CD4-positive, alpha-beta T cell treated with Interleukin-6 for 4 hours (primary cell): ENCODE results near the gene SLK.

Experiments
- DNase-seq: peaks from one replicate; pipeline ENCODE4 v3.0.0-alpha.2; 2020; ENCODE audit warnings: mixed read lengths

The SLK gene

DNA sequence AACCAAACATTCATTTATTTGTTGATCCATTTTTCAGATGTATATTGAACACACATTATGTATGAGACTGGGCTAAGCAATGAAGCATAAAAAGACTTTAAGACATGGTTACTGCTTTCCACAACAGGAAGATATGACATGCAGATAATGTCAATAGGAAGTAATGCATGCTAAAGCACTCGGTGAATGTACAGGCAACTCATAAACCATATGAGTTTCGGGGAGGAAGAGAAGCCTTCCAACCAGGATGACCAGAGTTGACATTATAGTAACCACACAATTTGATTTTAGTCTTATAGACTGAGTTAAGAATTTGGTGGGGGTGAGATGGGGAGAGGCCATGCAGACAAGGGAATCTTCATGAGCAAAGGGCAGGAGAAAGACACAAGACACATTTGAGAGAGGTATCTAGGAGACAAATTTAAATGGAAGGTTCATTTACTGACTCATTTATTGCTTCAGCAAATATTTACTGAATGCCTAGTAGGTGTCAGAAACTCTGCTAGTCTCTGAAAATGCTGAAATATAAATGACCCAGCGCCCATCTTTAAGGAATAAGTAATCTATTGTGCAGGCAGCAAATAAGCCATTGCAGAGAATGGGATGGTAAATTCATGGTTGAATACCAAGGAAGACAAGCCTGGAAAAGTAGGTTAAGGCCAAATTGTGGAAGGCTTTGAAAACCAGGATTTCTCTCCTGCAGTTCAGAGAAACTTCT lies 19.0 kb upstream of the SLK start:
- no peak for DNase-seq

DNA sequence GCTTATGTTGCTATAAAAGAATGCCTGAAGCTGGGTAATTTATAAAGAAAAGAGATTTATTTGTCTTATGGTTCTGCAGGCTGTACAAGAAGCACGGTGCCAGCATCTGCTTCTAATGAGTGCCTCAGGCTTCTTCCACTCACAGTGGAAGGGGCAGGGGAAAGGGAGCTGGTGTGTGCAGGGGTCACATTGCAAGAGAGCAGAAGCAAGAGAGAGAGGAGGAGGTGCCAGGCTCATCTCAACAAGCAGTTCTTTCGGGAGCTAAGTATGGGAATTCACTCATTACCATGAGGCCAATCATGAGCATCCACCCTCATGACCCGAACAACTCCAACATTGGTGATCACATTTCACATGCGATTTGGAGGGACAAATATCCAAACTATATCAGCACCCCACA lies 17.2 kb upstream of the SLK start:
- DNase-seq: no peak

DNA sequence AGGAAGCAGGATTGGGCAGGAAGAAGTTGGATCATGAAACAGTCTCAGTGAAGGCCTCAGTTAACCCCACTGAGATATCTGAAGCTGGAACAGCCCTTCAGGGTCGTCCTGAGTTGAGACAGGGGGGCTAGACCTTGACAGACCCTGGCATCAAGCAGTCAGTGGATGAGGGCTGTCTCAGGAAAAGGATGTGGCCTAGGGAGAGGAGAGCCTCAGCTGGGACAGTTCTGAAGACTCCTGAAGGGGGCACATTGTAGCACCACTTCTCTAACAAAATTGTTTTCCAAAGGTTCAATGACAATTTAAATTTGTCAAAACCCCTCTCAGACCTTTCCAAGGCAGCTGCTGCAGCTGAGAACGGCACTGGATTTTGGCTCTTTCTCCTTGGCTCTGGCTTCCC lies 15.8 kb upstream of the SLK start:
- no peak for DNase-seq

DNA sequence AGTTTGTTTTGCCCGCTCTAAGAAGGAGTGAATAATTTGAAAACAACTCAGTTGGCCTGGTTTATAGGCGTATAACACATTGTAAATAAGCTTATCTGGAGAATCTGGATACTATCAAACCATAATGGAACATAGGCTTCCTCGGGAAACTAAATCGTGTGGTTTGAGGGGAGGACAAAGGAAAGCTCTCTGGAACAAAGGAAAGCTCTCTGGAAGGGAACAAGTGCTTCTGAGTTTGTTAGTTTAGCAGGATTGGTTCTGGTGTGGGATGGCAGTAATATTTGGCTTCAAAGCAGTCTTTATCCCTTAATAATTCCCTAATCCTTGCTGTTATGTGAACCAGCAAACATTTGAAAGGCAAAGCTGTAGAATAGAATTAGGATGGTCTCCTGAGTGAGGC lies 15.0 kb upstream of the SLK start:
- no peak for DNase-seq

DNA sequence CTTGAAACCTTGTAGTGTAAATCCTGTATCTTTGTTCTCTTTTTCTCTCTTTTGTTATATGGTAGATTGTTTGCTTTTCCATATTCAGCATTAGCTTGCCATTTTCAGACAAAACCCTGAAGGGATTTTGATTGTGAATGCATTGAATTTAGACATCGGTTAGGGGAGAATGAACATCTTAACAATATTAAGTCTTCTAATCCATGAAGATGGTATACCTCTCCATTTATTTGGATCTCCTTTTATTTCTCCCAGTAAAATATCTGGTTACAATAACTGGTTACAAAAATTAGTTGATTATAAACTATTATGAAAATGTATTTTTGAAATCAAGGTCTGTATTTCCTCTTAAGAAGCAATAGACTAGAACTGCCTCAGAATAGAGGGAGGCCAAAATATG lies 12.4 kb upstream of the SLK start:
- DNase-seq: no peak

DNA sequence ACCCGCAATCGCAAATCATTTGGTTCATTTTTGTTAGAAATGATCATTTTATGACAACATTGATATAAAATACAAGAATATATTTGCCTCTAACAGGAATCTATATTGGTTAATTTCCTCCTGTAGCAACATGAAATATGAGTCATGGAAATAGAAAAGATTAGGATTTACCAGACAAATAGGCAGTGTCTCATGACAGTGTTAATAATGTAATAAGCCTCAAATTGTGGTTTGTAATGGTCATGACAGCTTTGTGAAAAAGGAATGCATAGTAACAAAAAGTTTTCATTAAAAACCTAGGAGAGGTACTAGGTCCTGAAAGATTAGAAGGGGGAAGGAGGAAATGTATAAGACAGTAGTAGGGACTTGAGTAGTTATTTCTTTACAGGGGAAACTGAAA lies 7.9 kb upstream of the SLK start:
- DNase-seq: no peak

DNA sequence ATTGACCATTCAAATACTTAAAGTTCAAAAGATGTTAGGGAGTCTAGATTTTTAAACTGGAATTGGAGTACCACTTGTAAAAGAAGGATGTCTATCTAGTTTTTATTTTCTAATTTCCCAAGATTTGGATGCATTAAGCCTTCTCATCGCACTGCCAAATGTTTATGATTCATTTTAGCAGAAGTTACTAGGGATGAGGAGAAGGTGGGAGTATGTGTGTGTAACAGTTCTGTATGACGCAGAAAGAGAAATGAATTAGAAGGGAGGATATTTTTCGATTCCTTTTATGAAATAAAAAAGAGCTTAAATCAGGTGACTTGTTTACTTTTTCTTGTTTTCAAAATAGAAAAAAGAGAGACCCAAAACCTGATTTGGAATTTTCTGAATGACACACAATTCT lies 6.8 kb upstream of the SLK start:
- DNase-seq: no peak

DNA sequence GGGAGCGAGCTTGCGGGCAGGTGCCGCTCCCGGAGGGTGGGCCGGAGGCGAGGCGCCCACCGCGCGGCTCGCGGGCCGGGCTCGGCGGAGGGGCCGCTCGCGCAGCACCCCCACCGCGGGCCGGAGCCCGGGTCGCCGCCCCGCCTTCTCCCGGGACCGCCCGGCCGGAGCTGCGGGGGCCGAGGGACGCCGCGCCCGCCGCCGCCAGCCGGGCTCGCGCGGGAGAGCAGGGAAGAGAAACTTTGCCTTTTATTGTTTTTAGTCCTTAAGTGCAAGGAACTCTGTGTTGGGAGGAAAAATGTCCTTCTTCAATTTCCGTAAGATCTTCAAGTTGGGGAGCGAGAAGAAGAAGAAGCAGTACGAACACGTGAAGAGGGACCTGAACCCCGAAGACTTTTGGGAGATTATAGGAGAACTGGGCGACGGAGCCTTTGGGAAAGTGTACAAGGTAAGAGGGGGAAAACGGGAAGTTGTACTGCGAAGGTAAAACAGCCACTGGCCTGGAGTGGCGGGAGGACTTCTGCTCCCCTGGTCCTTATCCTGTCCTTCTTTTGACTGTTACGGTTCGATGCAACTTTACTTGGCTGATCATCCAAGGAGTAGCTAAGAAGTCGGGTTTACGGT lies 620 bp downstream of the SLK start:
- peak; percentile 7 for DNase-seq

DNA sequence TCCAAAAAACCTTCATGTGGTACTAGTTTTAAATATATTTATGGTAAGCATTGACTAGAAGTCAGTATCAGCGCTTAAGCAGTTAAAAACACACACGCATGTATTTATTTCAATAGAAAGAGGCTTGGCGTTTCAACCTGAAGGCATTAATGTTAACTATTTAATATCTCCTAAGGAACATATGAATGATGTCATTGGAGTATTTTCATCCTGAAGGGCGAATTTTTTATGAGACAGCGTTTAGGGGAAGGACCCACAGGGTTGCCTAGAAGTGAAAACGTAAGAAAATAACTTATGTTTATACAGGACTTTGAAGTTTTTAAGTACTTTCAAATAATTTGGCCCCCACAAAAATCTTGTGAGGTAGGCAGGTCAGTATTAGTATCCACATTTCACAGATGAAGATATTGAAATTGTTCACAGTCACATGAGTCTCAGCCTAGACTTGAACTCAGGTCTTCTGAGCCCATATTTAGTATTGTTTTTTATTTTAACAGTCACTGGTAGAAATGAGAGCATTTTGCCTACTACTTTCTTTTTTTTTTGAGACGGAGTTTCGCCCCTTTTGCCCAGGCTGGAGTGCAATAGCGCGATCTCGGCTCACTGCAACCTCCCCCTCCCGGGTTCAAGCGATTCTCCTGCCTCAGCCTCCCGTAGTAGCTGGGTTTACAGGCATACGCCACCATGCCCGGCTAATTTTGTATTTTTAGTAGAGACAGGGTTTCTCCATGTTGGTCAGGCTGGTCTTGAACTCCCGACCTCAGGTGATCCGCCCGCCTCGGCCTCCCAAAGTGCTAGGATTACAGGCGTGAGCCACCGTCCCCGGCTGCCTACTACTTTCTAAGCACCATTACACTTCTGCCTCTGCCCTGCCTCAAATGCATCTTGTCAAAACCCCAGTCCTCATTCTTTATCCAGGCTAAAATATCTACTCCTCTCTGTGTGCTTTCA lies 1.8 kb downstream of the SLK start:
- DNase-seq: no peak

DNA sequence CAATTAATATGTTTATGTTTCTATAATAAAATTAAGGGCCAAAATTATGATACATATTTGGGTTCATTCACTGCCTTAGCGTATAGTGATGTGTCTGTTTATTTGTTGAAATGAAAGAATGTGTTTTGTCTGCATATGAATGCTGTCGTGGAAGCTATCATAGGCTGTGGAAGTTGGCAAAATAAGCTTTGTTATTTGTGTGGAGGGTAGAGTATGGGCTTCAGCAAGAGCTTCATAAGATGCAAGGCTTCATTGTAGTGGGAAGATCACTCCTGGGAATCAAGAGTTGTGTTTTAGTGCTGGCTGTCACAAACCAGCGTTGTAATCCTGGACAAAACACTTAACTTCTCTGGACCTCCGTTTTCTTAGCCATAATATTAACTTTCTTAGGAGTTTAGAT lies 2.5 kb downstream of the SLK start:
- DNase-seq: no peak

DNA sequence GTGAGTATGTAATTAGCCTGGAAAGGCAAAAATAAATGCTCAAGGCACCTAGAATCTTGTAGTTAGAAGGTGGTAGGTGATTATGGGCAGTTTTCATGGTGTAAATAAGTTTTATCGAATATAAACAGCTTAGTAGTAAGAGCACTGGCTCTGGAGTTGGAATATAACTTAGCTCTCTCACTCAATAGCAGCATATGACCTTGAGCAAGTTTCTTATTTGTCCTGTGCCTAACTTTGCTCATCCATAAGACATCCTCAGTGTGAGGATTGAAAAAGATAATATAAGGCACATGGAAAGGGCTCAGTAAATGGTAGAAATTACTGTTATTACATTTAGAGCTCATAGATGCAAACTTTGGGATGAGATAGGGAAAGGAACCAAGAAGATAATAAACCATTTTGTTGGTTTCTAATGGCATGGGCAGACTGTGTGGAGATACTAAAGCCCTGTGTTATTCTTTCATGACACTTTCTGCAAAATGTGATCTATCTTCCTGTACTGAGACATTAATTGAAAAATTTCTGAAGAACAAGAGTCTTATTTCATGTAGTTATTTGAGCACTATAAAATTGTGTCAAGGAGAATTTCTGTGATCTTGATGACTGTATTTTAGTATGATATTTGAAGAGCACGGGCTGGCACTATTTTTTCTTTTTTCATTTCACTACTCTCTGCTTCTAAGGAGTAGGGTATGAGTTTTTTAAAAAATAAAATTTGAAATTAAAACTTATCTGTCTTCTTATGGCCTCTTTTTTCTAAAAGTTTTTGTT lies 3.1 kb downstream of the SLK start:
- no peak for DNase-seq

DNA sequence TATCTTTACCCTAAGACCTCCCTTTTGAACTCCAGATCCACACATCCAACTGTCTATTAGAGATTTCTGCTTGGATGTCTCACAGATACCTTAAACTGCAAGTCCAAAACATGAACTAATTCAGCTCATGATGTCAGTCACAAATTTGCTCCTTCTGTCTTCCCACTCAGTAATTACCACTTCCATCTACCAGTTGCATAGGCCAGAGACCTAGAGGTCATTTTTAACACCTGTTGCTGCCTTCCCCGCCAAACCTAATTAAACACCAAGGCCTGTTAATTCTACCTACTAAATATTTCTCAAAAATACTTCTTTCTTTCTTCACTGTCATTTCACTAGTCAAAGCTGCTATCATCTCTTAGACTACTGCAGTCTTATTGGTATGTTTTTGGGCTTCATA lies 8.2 kb downstream of the SLK start:
- no peak for DNase-seq

DNA sequence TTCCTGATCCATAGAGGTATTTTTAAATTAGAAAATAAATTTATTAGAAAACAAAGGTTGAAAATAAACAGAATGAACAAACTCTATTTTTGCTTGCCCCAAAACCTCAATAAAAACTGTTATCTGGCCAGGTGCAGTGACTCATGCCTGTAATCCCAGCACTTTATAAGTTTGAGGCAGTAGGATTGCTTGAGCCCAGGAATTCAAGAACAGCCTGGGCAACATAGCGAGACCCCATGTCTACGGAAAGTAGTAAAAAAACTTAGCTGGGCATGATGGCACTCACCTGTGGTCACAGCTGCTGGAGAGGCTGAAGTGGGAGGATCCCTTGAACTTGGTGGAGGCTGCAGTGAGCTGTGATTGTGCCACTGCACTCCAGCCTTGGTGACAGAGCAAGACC lies 10.3 kb downstream of the SLK start:
- no peak for DNase-seq

DNA sequence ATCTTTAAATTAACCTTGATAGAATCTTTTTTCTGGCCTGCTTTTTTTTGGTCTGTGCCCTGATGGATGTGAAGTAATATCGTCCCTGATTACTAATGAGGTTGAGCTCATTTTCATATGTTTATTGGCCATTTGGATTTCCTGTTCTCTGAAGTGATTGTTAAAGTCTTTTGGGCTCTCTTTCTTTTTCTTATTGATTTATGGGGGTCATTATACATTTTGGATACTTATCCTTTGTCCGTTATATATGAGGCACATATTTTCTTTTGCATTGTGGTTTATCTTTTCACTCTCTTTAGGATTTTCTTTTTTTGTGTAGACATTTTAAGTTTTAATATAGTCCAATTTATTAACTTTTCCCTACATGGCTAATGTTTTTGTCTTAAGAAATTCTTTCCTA lies 12.6 kb downstream of the SLK start:
- DNase-seq: no peak

DNA sequence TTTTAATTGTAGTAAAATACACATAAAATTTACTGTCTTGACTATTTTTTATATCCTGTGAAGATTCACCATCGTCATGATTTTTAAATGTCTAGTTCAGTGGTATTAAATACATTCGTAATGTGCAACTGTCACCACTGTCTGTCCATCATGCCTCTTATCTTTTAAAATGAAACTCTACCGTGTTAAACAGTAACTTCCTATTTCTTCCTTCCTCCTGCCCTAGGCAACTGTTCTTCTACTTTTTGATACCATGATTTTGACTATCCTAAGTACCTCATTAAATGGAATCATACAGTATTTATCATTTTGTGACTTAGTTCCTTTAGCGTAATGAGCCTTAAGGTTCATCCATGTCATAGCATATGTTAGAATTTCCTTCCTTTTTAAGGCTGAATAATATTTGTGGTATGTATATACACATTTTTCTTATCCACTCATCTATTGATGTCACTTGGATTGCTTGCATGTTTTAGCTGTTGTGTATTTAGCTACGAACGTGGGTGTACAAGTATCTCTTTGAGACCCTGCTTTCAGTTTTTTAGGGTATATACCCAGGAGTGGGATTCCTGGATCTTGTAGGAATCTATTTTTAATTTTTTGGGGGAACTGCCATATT lies 13.5 kb downstream of the SLK start:
- DNase-seq: no peak

DNA sequence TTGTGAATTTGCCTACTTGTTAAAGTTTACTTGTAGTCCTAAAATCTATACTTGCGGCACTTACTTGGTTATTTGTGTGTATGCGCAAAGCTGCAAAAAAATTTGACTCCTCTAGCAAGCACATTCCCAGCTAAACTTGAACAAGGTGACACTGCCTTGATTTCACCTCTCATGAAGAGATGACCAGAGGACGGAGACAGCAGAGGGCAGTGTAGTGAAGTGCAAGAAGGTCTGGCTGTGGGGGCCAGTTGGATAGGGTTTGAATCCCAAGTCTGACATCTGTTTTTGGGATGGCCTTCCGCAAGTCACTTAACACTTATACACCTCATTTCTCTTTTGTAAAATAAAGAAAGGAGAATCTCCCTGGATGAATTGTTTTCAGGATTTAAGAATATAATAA lies 15.7 kb downstream of the SLK start:
- no peak for DNase-seq

DNA sequence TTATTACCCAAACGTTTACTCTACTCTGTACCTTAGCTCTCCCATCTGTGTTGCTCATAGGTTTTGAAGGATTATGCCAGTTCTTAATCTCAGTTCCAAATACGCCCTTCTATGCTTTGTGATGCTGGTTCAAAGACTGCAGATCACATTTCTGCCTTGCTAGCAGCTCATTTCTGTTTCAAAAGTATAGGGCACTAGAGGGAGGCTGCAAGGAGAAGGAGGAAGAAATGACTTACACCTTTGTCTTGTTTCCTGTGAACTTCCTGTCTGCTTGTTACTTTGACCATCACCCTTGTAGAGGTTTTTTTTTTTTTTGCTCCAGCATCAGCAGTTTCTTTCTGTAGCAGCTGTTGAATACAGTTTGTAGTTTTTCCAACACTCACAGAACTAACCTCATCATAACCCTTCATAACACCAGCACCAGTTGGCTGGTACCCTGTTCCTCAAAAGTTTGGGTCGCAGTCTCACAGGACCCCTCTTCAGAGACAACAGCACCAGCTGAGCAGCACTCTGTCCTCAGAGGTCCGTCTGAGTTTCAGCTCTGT lies 16.5 kb downstream of the SLK start:
- peak; percentile 4 for DNase-seq

DNA sequence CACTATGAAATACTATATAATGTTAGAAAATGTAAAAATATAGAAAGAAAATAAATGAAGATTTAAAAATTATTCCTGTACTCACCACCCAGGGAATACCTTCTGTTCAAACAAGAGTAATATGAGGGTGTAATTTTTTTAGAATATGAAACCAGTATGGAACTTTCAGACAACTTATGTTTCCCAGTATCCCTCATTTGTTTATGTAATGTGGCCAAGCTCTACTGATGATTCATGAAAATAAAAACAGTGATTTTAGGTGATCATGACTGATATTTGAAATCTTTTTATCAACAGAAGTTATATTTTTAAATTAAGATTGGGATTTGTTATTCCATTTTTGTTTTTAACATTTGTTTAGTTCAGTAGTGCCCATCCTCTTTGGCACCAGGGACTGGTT lies 18.8 kb downstream of the SLK start:
- no peak for DNase-seq

DNA sequence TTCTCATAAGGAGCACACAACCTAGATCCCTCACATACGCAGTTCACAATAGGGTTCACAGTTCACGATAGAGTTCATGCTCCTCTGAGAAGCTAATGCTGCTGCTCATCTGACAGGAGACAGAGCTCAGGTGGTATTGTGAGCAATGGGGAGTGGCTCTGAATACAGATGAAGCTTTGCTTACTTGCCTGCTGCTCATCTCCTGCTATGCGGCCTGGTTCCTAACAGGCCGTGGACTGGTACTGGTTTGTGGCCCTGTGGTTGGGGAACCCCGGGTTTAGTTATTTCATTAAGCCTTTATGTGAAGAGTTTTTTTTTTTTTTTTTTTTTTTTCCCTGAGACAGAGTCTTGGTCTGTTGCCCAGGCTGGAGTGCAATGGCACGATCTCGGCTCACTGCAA lies 19.4 kb downstream of the SLK start:
- no peak for DNase-seq

DNA sequence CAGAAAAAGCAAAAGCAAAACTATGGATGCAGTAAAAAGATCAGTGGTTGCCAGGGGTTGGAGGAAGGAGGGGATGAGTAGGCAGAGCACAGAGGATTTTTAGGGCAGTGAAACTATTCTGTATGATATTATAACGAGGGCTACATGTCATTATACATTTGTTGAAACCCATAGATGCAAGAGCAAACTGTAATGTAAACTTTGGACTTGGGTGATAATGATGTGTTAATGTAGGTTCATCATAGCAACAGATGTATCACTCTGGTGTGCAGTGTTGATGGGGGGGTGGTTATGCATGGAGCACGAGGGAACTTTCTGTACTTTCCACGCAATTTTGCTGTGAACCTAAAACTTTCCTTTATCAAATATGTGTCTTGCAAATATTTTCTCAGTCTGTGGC lies 23.2 kb downstream of the SLK start:
- no peak for DNase-seq

DNA sequence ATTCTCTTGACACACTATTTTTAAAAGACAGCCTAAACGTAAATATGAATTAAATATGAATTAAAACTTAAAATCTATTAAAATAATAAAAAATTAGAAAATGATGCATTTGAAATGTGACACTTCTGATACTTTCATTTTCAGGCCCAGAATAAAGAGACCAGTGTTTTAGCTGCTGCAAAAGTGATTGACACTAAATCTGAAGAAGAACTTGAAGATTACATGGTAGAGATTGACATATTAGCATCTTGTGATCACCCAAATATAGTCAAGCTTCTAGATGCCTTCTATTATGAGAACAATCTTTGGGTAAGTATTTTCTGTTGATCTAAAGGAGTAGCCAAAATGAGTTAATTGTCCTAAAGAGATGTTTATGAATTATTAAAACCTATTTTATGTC lies 23.6 kb downstream of the SLK start:
- DNase-seq: no peak

DNA sequence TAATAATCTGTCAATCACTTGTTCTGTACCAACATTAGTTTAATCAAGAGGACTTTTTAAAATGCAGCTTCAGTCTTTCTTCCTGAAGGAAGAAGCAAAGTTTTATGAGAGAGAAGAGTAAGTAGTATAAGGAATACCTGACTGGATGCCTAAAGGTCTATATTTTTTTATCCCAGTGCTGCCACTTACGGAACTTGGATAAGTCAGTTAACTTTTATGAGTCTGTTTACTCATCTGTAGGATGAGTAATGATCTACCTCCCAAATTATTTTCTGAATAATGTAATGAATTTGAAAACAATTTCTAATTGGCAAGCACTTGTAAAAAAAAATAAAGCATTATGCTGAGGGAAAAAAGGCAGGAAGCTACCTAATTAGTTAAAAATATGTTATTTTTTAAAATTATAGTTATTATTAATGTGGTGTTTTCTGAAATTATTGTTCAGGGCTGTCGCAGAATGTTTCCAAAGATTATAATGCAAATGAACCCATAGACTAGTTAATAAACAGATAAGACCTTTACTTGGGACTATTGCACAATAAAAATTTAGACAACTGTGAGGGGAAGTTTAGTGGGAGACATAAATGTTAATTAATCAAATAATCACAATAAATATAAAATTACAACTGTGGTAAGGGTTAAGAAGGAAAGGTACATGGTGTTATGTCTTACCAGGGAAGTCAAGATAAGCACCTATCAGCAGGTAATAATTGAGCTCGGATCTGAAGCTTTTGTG lies 24.6 kb downstream of the SLK start:
- no peak for DNase-seq
